NCI-H128 (cell line): Measurements from ENCODE around the gene SCGB3A2.

ENCODE experiments used
- DNase-seq: peaks from one replicate; lab custom pipeline; 2025; ENCODE audit not compliant: unreplicated experiment; lab: John Stamatoyannopoulos, UW

The SCGB3A2 gene

DNA sequence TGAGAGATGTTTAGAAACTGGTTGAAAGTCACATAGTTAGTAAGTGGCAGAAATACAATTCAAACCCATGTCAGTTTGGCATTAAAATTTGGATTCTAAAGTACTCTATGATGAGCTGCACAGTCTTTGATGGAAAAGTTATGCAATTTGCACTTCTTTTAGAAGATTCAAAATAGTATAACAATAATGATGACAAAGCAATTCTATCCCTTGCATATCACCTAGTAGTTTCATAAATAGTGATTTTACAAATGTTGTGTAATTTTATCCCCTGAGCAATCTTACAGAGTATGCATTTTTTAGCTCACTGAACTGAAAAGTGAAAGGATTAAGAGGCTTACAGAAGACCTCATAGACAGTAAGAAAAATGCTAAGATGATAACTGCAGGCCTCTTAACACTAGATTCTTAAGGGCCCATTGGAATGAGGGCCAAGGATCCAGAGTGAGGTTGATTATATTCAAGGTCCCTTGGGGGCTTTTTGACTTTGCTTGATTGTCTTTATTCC, 24.2 kb downstream of the SCGB3A2 start:
- no peak for DNase-seq

DNA sequence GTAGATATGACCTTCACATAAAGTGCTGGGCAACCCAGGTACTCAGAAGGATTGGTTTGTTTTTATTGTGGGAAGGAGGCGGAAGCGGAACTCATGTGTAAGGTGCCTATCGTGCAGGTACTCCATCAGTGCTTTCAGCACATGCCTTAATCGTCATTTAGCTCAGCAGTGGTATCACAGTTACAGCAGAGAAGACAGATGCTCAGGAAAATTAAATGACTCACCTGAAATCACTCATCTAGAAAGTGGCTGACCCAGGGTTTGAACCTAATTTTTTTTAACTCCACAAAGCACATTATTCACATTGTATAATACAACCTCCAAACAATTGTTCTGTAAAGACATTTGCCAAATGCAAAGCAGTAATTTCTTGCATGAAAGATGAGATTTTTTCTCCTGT, 25.6 kb downstream of the SCGB3A2 start:
- no peak for DNase-seq

DNA sequence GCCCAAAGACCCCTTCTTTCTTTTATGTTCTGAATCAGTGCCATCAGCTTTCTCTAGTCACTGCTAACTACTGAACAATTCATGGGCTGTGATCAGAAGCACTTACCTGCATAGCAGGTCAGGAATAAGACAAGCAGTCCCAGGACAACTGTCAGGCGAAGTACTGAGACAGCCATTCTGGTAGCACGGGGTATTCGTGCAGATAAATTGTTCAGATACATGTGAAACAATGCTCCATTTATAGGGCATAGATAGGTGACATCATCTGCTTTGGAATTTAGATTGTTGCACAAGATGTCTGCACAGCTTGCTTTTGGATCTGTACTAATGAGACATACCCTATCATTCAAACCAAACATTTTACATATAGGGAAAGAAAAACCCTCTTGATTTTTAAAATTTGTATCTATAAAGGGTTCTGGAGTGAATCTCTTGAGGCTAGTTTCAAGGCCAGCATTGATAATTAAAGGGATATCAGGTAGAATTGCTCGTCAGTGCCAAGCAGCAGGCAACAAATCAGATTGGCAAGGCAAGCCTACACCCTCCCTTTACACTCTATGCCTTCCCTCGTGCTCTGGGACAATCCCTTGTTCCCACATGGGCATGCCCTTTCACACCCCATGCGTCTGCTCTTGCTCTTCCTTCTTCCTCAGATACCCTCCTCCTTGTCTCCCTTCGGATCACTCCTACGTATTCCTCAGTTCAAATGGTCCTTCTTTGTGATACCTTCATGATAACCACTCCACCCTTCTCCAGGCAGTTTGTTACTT, 28.0 kb downstream of the SCGB3A2 start, which contains the start of gene C5orf46:
TSS of gene C5orf46 (minus strand) at position 213 of the 770 bp plus-strand sequence. CDS start at position 176, 37 bp downstream.
- DNase-seq: no peak

DNA sequence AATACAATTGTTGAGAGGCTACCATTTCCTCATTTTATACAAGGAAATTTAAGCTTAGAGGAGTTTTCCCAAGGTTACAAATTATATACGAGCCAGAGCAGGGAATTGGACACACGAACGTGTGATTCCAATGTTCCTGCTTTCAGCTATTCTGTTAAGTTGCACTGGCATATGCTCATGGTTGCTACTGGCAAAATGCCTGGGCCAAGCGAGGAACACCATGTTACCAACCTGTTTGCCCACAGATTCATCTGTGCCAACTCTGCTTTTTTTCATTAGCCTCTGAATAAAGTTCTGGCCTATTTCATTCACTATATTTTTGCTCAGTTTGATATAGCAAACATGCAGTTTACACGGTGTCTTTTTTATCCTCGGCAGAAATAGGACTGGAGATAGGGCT, 32.9 kb downstream of the SCGB3A2 start:
- DNase-seq: no peak

DNA sequence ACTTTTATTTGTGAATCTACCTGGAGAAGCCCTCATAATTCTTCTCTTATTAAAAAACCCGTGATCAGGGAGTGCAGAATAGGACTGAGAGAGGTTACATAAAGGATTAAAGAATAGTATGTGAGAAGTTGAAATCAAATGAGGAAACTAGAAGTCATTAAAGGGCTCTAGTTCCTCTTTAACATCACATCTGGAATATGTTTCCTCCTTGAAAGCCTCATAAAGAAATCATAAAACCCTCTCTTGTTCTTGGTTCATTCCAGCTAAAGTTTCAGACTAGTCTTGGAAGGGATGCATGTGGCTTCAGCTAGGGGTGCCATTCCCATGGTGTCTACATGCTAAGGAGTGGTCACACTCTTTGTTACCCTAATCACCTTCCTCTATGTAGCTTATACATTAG, 33.5 kb downstream of the SCGB3A2 start:
- DNase-seq: no peak

DNA sequence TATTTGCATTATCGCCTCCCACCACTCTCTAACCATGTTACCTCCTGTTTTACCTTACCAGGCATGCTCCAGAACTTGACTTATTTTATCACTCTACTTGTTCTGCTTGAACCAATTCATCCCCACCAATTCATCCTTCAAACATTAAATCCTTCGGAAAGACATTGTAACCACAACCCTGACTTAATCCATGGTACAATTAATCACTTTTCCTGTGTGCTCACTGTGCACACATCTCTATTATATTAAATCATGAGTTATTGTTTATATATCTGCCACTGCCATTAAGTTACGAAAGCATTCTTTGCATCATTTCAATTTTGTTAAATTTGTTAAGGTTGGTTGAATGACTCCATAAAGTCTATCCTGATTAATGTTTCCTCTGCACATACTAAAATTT, 35.3 kb downstream of the SCGB3A2 start:
- DNase-seq: no peak

DNA sequence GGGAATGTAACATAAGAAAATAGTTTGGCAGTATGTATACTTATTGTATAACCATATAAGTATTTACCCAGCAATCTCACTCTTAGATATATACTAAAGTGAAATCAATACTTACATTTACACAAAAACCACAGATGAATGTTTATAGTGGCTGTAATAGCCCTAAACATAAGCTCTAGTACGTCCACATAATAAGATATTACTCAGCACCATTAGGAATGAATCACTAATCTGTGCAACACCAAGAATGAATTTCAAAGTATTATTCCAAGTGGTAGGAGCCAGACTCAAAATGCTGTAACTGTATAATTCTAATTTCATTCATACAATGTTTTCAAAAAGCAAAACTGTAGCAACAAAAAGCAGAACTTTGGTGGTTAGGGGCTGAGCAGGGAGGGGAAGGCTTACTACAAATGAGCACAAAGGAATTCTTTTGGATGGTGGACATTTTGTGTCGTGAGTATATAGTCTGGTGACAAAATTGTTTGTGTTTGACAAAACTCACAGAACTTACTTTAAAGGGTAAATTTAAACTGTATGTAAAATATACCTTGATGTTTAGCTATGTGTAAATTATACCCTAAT, 39.7 kb downstream of the SCGB3A2 start:
- DNase-seq: no peak

DNA sequence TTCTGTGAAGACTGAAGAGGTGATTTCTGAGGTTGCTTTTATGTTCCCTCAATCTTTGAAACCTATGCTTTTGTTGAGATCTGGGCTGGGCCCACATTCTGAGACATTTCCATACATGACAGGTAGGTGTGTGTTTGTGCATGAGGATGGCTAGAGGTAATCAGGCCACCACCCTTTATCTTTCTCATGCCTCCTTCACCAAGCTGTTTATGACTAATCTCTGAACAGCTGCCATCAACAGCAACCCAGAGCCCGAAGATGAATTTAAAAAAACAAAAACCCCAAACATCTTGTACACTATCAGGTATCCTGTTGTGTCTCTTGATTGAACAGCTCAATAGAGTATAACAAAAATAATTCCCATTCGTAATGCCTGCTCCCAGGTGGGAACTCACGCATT, 40.4 kb downstream of the SCGB3A2 start:
- DNase-seq: no peak

DNA sequence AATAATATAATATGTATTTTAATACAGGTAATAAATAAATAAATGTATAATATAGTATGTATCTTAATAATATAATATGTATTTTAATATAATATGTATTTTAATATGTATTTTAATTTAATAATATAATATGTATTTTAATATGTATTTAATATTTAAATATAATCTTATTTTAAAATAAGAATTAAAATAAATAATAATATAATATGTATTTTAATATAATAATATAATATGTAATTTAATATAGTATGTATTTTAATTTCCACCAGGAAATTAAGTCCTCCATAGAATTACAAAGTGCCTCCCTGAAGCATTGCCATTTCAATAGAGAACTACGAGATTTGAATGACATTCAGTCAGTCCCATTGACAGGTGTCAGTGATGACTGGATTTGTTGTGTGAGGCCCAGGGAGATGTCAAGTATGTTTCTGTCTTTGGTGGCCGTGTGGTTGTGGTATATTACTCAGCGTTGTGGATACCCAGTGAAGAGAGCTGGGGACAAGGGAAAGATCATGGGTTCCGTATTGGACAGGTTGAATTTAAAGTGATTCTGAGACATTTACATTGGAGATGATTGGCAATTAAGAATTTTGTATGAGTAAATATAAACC, 42.0 kb downstream of the SCGB3A2 start:
- no peak for DNase-seq

DNA sequence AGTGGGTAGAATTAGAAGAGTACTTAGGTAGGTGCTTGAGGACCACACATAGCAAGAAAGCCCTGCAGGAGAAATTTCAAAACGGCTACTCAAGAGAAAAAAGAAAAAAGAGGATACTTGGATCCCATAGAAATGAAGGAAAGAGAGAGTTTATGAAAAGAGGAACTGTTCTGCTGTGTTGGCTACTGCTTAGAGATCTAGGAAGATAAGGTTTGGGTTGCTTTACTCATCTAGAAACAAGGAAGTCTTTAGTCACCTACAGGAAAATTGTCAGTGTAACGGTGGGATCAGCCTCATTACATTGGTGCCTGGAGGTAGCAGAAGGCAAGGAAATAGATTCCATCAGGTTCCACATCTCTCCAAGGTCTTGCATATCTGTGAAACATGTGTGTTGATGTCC, 42.6 kb downstream of the SCGB3A2 start:
- no peak for DNase-seq

DNA sequence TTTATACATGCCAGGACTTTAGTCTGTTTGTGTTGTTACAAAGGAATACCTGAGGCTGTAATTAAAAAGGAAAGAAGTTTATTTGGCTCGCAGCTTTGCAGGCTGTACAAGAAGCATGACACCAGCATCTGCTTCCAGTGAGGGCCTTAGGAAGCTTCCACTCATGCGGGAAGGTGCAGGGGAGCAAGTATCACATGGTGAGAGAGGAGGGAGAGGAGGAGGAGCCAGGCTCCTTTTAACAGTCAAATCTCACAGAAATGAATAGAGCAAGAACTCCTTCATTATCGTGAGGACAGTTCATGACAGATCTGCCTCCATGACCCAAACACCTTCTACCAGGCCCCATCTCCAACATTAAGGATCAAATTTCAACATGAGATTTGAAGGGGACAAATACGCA, 46.5 kb downstream of the SCGB3A2 start:
- no peak for DNase-seq

DNA sequence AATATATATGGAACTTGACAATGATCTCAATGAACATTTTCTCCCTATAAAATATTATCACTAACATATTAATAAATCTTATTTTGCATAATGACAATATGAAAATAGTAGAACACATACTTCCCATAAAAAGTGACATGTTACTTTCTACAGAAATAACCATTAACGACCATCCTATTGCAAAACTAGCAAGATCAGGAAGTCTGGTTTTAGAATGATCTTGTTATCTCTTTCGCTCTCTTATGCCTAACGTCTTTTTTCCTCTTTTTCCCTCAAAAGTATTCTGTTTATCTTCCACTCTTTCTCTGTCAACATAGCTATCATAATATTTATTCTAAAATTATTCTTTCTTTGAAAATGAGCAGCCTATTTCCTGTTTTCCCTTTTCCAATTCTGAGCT, 49.4 kb downstream of the SCGB3A2 start:
- DNase-seq: no peak

DNA sequence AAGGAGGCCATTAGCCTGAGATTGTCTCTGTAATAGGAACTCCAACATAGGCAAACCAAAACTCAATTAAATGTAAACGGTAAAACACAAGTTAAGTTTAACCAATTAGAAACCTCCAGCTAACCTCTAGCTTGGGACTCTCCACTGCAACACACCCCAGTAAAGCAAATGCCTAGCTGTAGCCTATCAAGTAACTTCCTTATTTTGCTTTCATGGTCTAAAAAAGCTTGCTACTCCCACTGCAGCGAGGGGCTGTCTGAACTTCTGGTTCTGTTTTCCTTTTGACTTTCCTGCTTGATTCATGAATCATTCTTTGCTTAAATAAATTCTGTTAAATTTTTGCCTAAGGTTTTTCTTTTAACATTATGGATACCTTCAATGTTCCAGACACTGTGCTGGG, 52.3 kb downstream of the SCGB3A2 start:
- DNase-seq: no peak
